HL-60/S4 treated with retinoic acid at 250 ng/mL for 4 days and 3 days (cell line): ENCODE measurements around the gene PDCD1.
"Not testable (repeated sequence)": the region's sequence is repeated elsewhere in the genome, so short reads cannot be mapped to it uniquely, and the experiment has no call there.

ENCODE experiments used
- in situ Hi-C: fragments of 300-500 bp; cut with MboI; formaldehyde crosslinking; loops from 2 replicates; pipeline ENCODE4 v1.7.0; 2022; ENCODE audit warnings: low sequenced_read_pairs

The PDCD1 gene

DNA sequence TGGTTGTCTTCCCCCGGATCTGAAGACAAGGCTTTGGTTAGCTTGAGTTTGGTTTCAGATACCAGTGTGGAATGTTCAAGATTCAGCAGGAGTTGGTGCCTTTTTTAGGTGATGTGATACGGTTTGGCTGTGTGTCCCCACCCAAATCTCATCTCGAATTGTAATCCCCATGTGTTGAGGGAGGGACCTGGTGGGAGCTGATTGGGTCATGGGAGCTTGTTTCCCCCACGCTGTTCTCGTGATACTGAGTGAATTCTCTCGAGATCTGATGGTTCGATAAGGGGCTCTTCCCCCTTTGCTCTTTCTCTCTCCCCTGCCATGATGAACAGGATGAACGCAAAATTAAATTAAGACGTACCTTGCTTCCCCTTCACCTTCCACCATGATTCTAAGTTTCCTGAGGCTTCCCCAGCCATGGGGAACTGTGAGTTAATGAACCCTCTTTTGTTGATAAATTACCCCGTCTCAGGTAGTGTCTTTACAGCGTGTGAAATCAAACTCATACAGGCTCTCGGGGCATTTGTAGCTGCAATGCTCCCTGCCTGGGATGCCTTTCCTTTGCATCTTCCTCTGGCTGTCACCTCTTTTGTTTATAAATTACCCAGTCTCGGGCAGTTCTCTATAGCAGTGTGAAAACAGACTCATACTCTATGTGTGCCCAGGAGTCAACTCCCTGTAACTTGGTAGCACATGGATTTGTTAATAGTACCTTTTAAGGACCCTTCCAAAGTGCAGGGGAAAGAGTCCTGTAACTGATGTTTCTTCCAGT is 21.3 kb downstream of the PDCD1 start:
- in situ Hi-C loops = no loop called here

GRCh38 chr2:241836292-241836691 is 22.4 kb downstream of the PDCD1 start:
- in situ Hi-C loops = no loop called here

DNA sequence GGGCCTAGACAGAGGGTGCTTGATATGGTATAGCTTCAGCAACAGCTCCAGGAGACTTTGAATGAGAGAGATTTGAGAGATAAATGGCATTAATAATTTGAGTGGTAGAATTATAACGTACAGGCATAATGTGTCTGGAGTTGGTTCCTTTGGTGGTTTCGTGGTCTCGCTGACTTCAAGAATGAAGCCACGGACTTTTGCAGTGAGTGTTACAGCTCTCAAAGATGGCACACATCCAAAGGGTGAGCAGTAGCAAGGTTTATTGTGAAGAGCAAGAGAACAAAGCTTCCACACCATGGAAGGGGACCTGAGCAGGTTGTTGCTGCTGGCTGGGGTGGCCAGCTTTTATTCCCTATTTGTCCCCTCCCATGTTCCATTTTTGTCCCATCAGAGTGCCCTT is 23.1 kb downstream of the PDCD1 start:
- in situ Hi-C loops = no loop called here

DNA sequence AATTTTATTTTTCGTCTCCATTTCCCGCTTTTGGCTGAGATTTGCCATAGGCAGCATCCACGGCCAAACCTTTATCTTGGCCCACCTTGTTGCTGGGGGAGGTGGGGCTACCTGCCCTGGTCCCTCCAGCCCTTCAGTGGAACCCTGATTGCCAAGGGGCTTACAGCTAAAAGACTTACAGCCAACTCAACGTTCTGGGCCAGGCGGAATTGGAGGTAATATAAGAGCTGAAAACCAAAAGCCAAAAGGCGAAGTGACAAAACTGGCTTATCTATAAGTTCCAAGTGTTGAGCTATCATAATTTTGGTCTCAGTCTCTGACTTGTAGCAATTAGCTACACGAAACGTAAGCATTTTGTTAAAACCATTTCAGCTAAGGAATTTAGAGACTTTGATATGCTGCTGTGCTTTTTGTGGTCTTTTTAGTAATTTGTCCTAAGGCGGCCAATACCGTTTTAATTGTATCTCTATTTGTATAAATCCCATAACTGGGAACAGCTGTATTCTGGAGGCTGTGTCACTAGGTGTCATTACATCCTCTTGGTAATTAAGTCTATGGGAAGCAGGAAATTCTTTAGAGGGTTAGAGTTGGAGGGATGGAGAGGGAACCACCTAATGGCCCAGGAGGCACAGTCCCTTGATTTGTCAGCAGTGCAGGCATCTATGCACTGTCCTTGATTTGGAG is 24.0 kb downstream of the PDCD1 start:
- in situ Hi-C loops = no loop called here

GRCh38 chr2:241833756-241834526 is 24.8 kb downstream of the PDCD1 start:
- in situ Hi-C loops = not testable (repeated sequence)

DNA sequence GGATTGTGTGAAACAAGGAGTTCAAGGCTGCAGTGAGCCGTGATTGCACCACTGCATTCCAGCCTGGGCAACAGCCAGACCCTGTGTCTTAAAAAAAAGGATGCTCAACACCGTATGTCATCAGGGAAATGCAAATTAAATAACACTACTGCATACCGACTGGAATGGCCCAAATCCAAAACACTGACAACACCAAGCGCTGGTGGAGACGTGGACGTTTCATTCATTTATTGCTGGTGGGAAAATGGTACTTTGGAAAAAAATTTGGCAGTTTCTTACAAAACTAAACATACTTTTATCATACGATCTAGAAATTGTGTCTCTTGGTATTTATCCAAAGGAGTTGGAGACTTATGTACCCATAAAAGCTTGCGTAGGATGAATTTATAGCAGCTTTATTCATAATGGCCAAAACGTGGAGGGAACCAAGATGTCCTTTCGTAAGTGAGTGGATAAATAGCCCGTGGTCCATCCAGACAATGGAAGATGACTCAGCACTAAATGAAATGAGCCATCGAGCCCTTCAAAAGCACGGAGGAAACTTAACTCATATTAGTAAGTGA is 25.5 kb downstream of the PDCD1 start:
- in situ Hi-C loops = no loop called here

DNA sequence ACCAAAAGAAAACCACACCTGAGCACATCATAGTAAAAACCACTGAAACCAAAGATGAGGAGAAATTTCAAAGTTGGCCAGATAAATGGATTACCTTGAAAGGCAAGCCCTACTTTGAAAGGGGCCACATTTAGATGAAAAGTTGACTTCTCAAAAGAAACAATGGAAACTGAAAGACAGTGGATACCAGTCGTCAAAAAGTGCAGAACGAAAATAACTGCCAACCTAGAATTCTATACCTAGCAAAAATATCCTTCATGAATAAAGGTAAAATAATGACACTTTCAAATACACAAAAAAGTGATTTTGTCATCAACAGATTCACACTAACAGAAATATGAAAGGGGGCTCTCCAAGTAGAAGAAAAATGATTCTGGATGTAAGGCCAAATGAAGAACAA is 31.3 kb downstream of the PDCD1 start:
- in situ Hi-C loops = no loop called here

DNA sequence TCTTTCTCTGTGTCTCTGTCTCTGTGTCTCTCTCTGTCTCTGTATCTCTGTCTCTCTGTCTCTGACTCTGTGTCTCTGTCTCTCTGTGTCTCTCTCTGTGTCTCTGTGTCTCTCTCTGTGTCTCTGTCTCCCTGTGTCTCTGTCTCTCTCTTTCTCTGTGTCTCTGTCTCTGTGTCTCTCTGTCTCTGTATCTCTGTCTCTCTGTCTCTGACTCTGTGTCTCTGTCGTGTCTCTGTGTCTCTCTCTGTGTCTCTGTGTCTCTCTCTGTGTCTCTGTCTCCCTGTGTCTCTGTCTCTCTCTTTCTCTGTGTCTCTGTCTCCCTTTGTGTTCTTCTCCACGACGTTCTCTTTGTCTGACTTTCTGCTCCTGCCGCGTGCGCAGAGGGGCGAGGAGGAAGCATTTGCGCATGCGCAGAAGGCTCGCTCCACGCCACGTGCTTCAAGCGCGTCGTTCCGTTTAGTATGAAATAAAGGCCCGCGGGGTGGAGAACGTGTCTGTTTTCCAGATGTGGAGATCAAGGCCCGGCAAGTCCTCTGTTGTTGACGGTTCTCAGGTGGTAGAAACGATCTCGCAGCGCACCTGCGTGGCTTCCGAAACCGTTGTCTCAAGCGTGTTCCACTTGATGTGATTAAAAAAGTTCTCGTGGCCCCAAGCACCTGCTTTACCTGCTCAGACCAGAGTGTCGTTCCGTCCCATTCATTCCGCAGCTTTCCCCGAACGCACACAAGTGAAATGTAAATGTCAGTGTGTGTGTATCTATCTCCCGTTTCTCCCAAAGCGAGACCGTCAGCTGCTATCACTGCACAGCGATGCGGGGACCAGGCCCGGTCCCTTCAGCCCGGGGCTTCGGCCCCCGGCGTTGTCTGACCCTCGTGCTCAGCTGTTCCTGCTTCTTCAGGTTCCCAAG is 34.9 kb downstream of the PDCD1 start:
- in situ Hi-C loops = not testable (repeated sequence)

DNA sequence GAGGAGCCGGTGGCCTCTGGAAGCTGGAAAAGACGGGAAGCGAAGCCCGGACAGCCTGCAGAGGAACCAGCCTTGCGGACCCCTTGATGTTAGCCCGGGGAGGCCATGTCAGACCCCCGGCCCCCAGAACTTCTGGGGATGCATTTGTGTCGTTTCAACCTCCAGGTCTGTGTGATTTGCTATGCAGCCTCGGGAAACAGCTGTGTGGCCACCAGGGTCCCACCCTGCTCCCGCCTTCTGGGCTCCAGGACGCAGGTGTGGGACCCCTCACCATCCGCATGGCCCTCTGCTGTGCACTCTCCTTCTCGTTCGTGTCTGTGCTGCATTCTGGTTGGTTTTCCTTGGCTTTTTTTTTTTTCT is 36.5 kb downstream of the PDCD1 start:
- in situ Hi-C loops = no loop called here

- in situ Hi-C loops = no loop called here
These were observed 37.0 kb downstream of the PDCD1 start for GRCh38 chr2:241821460-241822263.

GRCh38 chr2:241820625-241821384 is 37.9 kb downstream of the PDCD1 start:
- in situ Hi-C loops = no loop called here

DNA sequence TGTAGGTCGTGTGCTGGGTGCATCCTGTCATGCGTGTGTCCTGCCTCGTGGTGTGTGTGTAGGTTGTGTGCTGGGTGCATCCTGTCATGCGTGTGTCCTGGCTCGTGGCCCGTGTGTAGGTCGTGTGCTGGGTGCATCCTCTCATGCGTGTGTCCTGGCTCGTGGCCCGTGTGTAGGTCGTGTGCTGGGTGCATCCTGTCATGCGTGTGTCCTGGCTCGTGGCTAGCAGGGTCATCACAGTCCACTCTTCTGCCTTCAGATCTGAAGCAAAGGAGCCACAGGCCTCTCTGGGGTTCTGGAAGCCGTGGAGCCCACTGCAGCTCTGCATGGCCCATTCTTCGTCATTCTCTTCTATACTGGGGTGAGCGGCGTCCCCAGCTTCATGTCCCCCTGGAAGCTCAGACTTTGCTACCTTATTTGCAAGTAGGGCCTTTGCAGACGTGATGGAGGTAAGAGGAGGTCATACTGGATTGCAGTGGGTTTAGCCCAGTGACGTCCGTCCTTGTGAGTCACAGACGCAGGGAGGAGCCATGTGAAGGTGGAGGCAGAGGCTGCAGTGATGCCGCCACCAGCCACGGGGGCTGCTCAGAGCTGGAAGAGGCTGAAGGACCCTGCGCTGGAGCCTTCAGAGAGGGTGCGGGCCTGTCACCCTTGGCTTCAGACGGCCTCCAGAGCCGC is 38.6 kb downstream of the PDCD1 start:
- in situ Hi-C loops = not testable (repeated sequence)

GRCh38 chr2:241818943-241819270 is 39.8 kb downstream of the PDCD1 start:
- in situ Hi-C loops = no loop called here

GRCh38 chr2:241818229-241818942 is 40.3 kb downstream of the PDCD1 start:
- in situ Hi-C loops = no loop called here

GRCh38 chr2:241817821-241818215 is 40.9 kb downstream of the PDCD1 start:
- in situ Hi-C loops = not testable (repeated sequence)

DNA sequence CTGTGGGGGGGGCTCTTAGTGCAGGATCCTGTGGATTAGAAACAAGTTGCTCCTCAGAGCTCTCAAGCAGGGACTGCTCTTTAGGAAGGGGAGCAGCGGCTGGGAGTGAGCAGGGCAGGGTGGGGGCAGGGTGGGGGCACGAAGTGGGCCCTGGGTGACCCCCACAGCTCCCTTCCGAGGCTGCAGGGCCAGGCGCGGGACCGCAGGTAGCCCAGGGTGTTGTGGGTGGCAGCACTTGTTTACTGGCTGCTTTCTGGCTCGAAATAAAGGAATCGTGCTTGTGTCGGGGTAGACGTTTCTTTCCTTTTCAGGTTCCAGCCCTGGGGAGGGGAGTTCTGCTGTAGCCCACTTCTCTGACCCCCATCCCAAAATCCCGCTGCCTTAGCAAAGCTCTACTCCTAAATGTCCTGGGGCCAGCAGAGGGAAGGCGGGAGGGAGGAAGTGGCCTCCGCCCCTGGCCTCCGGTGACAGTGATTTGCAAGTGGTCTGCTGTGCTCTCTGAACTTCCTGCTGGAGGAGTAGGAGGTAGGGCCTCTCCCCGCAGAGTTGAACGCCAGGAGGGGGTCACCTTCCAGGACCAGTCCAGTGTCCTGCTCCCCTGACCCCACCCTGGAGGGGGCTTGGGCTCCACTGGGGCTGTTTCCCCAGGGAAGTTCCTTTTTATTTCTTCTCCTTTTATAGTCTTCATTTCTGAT is 41.4 kb downstream of the PDCD1 start:
- in situ Hi-C loops = no loop called here

GRCh38 chr2:241816431-241817121 is 42.1 kb downstream of the PDCD1 start:
- in situ Hi-C loops = no loop called here
